IPS DF 4.7 (cell line): ENCODE data around the gene DOCK11.
"Not testable (repeated sequence)": the region's sequence is repeated elsewhere in the genome, so short reads cannot be mapped to it uniquely, and the experiment has no call there.

Experiments
- DNase-seq: peaks from one replicate; pipeline ENCODE4 v3.0.0-alpha.2; 2013; ENCODE audit warnings: low spot score; ENCODE audit errors: extremely low read depth

DOCK11 gene

DNA sequence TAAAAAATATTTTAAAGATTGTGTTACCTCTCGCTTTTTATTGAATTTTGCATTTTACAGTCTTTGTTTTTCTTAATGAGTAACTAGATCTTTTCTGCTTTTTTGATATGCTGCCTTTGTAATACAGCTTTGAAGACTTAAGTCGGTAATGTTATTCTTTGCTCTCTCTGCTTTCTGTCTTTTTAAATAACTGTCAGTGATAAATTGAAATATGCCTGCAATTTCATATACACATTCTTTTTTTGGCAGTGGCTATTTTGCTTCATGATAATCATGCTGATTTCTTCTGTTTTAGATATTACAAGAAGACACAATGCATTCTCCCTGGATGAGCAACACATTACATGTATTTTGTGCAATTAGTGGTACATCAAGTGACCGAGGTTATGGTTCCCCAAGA is 189.8 kb downstream of the DOCK11 start:
- DNase-seq: no peak

DNA sequence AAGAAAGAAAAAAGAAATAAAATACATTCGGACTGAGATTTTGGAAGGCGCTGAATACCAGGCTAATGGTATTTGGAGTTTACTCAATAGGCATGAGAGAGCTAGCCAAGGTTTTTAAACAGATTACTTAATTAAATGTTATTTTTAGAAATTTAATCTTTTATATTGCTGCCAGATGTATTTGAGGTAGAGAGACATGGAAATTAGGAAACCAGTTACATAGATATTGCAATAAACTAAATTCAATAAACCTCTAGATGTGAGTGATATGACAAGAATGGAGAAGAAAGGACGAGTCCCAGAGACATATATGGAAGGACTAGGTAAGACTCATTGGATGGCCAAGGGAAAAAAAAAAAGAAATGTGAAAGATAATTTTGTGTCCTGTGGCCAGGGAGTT is 193.3 kb downstream of the DOCK11 start:
- no peak for DNase-seq

DNA sequence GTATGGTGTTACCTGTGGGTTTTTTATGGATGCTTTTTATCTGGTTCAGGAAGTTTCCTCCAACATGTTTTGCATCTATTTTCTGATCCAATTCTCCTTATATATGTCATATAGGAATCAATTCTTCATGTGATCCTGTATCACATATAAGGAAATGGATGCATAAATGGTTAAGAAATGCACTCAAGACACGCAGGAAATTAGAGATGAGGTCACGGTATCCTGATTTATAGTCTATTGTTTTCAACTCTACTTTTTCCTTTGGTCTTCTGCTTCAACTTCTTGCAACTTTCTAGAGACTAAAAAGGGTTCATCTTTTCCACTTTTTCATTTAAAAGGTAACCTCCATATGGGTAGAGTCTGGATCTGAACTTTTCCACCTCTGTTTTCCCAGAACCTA is 198.2 kb downstream of the DOCK11 start:
- DNase-seq: no peak

DNA sequence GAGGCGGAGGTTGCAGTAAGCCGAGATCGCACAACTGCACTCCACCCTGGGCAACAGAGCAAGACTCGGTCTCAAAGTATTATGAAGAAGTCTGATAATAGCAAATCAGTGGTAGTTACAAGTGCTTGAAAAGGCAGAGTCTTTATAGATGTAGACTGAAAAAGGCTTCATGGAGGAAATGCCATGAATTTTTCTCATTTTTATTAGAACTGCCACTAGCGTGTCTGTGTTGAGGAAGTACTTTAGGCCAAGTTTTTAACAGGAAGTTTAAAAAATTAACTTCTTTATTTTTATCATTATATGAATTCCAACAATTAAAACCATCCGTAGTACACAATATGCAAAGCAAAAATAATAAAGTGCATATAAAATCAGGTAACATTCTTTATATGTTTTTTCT is 199.0 kb downstream of the DOCK11 start:
- DNase-seq: no peak

DNA sequence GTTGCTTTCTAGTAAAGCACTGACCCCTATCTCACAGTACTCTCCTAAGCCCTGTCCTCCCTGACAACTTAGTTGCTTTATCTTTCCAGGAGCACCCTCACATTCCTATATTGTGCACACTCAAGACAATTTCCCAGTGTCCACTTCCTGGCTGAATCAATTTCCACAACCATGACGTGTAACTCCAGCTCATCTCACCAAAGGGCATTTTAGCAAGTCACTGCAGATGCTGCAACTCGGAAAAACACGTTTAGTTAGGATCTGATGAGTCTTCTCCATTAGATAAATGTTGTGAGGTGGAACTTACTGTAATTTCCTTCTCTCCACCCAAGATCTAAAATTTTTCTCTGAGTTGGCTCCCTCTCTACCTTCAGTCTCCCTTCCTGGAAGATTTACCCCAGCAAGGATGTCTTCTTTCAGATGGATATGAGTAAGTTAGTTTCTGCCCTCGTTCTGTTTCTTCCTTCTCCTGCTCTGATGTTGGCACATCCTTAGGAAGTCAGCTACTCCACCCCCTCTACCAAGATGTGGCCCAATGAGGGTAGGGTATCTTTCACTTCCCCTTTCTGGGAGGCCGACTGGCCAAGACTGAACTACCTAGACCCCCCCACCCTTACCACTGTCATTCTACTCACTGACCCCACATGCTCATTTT is 203.0 kb downstream of the DOCK11 start:
- no peak for DNase-seq

DNA sequence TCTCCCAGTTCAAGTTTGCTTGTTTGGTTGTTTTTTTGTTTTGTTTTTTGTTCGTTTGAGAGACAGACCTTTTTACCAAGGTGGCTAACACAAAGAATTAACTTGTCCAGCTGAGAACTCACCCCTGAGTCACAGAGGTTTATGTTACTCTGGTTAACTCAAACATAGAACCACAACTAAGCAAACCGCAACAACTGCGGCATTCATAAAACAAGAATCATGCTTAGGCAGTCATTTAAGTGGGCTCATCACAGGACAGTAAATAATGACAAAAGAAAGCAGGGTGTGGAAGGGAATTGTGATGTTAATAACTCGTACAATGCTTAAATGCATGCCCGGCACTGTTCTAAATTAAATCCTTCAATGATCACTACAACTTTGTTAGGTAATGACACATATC is 207.1 kb downstream of the DOCK11 start:
- no peak for DNase-seq

DNA sequence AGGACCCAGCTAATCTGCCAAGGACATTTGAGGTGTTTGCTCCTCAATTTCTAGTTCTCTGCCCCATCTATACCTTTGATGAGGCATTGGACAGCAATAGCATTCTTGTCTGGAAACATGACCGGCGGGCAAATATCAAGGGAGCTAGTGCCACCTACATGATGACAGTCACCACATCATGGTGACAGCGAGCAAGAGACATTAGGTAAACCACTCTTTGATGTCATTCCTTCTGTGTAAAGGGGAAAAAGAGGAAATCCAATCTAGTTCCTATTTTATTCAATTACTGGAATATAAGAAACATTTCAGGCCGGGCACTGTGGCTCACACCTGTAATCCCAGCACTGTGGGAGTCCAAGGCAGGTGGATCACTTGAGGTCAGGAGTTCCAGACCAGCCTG is 211.1 kb downstream of the DOCK11 start:
- no peak for DNase-seq

DNA sequence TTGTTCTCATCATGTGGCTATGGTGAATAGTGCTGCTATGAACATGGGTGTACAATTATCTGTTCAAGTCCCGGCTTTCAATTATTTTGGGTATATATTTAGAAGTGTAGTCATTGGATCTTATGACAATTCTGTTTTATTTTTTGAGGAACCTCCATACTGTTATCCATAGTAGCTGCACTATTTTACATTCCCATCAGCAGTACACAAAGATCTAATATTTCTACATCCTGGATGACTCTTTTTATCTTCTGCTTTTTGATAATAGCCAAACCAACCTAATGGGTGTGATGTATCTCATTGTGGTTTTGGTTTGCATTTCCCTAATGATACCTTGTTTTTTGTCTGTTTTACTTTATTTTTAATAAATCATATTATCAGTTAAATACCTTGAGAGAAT is 218.9 kb downstream of the DOCK11 start:
- no peak for DNase-seq

DNA sequence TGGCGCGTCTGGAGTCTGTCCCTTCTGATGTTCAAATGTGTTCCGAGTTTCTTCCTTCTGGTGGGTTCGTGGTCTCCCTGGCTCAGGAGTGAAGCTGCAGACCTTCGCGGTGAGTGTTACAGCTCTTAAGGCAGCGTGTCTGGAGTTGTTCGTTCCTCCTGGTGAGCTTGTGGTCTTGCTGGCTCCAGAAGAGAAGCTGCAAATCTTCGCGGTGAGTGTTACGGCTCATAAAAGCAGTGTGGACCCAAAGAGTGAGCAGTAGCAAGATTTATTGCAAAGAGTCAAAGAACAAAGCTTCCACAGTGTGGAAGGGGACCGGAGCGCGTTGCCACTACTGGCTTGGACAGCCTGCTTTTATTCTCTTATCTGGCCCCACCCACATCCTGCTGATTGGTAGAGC is 220.3 kb downstream of the DOCK11 start:
- DNase-seq: not testable (repeated sequence)

DNA sequence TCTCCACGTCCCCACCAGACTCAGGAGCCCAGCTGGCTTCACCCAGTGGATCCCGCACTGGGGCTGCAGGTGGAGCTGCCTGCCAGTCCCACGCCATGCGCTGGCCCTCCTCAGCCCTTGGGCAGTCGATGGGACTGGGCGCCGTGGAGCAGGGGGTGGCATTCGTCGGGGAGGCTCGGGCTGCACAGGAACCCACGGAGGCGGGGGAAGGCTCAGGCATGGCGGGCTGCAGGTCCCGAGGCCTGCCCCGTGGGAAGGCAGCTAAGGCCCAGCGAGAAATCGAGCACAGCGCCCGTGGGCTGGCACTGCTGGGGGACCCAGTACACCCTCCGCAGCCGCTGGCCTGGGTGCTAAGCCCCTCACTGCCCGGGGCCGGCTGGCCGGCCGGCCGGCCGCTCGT is 221.2 kb downstream of the DOCK11 start:
- not testable (repeated sequence) for DNase-seq

DNA sequence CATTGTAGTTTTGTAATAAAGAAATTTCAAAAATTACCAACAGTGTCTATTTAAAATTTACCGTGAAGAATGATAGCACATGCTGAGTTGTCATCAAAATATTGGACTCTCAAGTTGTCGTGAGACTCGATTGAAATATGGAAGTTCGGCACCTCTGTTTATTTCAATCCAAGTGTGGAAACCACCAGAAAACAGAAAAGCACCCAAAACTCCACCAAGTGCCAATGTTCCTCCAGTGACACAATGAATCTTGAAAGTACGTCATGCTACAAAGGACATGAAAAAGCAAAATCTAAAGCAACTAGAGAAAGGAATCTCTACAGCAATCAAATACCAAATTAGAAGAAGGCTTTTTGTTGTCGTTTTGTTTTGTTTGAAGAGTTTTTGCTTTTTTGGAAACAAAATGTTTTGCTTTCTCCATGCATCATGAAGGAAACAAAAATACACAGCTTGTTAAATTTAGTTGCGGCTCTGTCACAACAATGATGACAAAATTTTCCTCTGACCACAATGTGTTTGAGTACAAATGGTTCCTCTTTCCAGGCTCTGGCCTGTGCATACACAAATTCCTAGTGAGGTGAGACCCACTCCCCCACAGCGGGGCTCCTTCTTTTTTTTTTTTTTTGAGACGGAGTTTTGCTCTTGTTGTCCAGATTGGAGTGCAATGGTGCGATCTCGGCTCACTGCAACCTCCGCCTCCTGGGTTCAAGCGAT is 222.2 kb downstream of the DOCK11 start:
- DNase-seq: no peak

DNA sequence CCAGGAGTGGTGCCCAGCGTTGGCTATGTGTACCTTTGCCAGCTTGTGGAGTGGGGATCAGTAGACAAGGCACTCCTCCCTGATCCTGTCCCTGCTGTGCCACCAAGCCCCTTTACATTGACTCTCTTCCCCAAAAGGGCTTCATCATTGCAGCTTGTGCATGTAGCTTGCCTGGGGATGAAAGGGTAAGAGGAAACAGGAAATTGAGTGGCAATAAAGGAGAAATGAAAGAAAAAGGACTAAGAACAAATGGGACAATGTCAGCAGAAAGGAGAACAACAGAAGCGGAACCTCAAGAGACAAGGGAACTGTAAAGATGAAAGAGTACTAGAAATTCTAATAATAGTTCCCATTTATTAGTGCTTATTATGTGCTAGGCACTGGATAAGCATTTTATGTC is 223.1 kb downstream of the DOCK11 start:
- no peak for DNase-seq

DNA sequence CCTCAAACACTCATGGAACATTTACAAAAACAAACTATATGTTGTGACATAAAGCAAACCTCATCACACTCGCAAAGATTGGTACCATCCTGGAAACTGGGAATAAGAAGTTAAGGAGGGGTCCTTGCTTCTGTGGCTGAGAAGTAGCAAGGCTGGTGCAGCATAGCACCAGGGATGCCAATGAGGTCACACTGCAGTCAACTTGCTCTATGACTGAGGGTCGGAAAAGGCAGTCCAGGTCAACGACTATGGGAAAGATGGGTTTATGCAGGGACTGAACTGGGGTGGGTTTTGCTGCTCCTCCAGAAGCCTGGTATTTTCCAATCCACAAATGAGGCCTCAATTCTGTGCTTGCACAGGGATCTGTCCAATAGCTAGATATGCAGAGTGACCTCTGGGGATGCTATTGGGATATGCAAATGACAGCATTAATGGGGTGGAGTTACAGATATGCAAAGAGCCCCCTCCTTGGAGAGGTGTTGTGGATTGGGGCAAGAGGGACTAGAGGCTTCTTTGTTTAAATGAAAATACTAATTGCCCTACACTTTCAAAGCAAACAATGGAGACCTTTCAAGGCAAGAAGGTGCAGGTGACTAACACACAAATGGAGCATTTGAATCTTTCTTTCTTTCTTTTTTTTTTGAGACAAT is 224.6 kb downstream of the DOCK11 start:
- no peak for DNase-seq

DNA sequence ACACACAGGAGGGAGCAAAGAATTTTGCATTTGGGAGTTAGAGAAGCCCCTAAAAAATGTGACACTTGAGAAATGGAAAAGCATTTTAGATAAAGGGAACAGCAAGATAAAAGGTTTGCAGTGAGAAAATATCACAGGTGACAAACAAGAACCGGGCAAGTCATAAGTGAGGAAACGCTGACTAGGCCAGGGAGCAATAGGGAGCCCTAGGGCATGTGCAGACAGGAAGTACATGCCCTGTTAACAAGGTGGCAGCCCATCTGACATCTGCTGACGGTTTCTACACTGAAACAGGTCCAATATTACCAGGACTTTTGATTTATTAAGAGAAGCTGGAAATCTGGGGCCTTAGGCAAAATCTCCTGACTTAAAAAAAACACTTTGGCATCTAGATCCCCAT is 227.8 kb downstream of the DOCK11 start:
- DNase-seq: no peak

DNA sequence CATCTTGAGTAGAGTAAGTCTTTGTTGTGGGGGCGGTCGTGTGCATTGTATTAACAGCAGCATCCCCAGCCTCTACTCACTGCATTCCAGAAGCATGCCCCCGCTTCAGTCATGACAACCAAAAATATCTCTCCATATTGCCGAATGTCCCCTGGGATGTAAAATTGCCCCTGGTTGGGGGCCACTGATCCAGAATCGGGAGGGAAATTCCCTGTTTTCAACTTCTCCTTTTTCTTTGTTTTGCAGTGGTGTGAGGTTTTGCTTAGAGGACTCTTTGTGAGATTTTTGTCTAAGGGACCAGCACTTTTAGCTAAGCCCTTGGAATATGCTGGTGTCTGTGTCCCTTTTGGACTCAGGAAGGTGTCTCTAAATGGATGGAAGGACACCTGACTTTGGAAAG is 228.8 kb downstream of the DOCK11 start:
- DNase-seq: no peak

DNA sequence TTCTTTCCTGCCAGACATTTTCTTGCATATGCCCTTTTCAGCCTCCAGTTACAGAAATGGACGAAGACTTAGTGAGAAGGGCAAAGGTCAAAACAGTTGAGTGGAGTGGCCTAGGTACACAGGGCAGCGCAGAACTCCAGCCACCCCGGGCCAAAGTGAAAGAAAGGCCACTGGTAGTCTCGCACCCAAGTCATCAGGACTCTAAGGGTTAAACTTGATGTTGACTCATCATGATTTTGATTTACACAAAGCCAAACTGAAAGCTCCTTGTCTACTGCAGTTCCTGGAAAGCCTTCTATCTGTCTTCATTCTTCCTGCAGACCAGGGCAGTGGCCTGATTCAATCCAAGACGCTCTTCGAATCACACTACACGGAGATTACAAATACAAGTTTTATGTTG is 229.2 kb downstream of the DOCK11 start:
- DNase-seq: no peak

DNA sequence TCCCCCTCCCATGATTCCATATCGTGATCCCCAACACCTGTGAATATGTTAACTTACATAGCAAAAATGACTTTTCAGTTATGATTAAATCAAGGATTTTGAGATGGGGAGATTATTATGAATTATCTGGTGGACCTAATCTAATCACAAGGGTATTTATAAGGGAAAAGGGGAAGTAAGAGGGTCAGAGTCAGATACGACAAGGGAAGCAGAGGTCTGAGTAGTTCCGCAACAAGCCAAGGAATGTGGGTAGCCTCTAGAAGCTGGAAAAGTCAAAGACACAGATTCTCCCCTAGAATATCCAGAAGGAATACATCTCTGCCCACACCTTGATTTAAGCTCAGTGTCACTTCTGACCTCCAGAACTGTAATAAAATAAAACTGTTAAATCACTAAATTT is 230.8 kb downstream of the DOCK11 start:
- DNase-seq: no peak

DNA sequence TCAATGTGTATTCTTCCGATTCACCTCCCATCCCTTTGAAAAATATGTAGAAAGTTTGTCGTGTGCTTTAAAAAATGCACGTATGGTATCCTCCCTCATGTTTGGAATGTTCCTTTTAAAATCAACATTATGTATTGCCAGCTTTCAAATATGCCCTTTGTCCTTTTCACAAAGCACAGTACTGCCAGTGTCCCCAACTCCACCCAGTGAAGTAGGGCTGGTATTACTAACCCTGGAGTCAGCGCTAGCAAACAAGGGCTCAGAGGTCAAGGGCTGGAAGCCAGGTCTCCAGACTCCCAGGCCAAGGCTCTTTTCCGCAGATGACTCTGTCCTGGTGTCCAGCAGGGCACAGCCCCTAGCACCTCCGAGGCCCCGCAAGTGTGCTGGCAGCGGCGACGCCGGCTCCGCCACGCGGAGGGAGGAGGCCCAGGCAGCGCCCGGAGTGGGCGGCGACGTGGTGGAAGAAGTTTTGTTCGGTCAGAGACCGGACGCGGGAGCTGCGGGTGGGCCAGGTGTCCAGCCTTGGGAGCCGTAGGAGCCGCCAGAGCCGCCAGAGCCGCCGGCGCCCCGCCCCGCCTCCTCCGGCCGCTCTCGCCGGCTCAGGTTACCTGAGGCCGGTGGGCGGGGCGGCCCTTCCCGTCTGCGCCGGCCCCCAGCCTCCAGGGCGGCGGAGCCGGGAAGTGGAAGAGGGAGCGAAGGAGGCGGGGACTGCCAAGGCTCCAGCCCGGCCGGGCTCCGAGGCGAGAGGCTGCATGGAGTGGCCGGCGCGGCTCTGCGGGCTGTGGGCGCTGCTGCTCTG is 231.5 kb downstream of the DOCK11 start, which contains the start of gene IL13RA1:
IL13RA1 (plus strand) TSS at position 720 of the 799 bp plus-strand sequence; CDS start at position 753, 33 bp downstream.
- DNase-seq: peak; percentile 22

DNA sequence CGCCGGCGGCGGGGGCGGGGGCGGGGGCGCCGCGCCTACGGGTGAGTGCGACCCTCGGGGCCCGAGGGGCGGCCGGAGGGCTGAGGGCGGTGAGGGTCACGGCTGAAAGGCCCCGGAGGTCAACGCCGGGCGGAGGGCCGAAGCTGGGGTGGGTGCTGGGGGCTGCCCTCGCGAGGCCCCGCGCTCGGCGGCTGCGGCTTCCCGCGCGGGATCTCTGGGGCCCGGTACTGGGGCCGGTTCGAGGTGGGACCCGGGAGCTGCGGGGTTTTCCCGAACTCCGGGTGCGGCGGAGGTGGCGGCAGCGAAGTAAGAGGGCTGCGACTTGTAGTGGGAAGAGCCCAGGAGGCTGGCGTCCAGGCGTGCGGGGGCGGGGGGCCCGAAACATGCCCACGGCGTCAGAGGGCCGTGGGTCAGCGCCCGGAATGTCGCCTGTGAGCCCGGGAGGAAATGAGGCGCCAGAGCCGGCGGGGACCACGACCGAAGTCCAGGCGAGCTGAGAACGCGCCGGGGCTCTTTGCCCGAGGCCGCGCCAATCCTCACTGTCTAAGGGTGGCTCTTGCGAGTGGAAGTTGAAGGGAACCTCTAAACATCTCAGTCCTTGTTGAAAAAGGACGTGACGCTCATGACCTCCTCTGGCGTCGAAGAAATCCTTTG is 232.2 kb downstream of the DOCK11 start:
- DNase-seq: no peak

DNA sequence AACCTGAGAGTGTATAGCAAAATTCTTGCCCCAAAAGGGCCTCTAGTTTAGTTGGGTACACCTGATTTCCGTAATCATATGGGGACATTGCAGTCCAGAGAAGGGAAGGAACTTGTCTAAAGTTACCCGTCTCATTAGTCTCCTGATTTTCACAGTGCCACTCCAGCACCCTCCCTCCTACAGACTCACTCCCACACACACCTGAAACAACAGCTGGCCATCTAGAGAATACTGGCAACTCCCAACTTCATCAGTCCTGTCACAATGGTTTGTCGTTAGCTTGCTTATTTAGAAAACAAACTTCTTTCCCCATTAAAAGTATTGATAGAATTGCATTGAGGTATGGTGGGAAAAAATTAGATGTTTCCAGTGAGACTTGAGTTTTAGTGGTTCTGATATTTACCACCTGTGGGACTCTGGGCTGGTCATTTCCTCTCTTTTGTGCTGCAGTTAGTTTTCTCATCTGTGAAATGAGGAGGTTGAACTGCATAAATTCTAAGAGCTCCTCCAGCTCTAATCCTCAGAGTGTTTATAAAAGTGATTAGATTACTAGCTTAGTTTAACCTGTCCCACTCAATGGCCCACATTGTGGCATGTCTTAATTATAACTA is 233.5 kb downstream of the DOCK11 start:
- no peak for DNase-seq
